ENCODE data around the gene DIO3.

Gene DIO3

DNA sequence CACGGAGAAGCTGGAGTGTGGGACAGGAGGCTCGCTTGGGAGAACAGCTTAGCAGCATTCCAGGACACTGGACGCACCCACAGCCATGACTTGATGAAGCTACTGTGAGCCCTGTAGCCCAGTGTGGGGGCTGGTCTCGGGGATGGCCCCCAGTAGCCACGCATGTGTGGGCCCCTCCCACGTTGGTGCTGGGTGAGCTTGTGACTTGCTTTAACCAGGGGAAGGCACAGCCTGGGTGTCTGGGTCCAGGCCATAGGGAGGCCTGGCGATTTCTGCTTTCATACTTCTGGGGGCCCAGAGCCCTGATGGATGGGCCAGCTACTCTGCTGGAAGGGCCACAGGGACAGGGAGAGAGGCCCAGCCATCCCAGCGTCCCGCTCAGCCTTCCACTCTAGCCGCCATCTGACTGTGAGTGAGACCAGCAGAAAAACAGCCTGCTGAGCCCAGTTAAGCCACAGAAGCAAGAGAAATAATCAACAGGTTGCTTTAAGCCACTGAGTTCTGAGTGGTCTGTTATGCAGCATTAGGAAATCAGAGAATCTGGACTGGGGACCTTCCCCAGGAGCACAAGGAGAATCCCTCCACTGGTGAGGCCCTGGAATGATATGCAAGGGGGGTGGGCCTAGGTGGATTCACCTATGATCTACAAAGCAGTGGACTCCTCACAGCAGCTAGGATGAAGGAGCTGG lies 16.1 kb downstream of the DIO3 start:
- Histone ChIP-seq H3K36me3 (no peaks in the 10 kb centered on the region), H3K27me3 (peaks cover 0 to 33% of the 10 kb centered on the region in 2 donors), H3K9me3 (no peaks in the 10 kb centered on the region), H3K4me1 (no peaks in the 10 kb centered on the region), H3K27ac (no peak overlapping the region), H3K4me3 (no peak overlapping the region)
- no peak for DNase-seq
- TF ChIP-seq, protein P1, sequence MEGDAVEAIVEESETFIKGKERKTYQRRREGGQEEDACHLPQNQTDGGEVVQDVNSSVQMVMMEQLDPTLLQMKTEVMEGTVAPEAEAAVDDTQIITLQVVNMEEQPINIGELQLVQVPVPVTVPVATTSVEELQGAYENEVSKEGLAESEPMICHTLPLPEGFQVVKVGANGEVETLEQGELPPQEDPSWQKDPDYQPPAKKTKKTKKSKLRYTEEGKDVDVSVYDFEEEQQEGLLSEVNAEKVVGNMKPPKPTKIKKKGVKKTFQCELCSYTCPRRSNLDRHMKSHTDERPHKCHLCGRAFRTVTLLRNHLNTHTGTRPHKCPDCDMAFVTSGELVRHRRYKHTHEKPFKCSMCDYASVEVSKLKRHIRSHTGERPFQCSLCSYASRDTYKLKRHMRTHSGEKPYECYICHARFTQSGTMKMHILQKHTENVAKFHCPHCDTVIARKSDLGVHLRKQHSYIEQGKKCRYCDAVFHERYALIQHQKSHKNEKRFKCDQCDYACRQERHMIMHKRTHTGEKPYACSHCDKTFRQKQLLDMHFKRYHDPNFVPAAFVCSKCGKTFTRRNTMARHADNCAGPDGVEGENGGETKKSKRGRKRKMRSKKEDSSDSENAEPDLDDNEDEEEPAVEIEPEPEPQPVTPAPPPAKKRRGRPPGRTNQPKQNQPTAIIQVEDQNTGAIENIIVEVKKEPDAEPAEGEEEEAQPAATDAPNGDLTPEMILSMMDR (IDR thresholded peaks at IDR 0.05): no peak
- intact Hi-C loops (cut with DNase I; ENCODE audit: low total_unique reads): no loop called here

DNA sequence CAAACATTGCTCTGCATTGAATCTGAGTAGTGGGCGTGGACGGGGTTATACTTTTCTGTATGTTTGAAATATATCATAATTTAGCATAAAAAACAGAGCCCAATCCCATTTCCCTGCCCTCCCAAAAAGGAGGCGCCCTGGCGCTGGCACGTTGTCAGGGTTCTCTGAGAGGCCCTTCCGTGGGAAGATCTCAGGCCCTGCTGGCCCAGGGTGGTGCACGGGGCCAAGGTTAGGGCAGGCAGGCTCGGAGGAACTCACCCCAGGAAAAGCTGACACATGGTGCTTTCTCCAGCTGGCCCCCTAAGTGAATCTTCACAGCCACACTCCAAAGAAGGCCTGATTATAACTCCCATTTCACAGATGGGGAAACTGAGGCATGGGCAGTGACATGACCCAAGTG lies 17.2 kb downstream of the DIO3 start:
- Histone ChIP-seq H3K27me3 (peaks cover 0 to 39% of the 10 kb centered on the region in 2 donors), H3K4me3 (no peak overlapping the region), H3K27ac (no peak overlapping the region), H3K4me1 (no peaks in the 10 kb centered on the region), H3K36me3 (no peaks in the 10 kb centered on the region), H3K9me3 (no peaks in the 10 kb centered on the region)
- intact Hi-C loops (cut with DNase I; ENCODE audit: low total_unique reads): no loop called here
- DNase-seq: no peak
- TF ChIP-seq, protein P1 (IDR thresholded peaks at IDR 0.05): no peak

- Histone ChIP-seq H3K36me3 (no peaks in the 10 kb centered on the region), H3K27me3 (peaks cover 0 to 42% of the 10 kb centered on the region in 2 donors), H3K4me1 (peaks cover 0 to 8% (median 0%) of the 10 kb centered on the region in 4 donors), H3K4me3 (no peak overlapping the region), H3K9me3 (no peaks in the 10 kb centered on the region), H3K27ac (no peak overlapping the region)
- TF ChIP-seq, protein P1 (IDR thresholded peaks at IDR 0.05): no peak
- no peak for DNase-seq
- intact Hi-C loops (cut with DNase I; ENCODE audit: low total_unique reads): no loop called here
Observed at GRCh38 chr14:101579372-101580080, 18.2 kb downstream of the DIO3 start.

GRCh38 chr14:101581806-101582205 lies 20.5 kb downstream of the DIO3 start:
- no peak overlapping the region for H3K27ac ChIP-seq
- peak in 1 of 2 donors; percentile 31 for DNase-seq
- H3K4me3 ChIP-seq: no peak overlapping the region
- H3K4me1 ChIP-seq: peaks cover 0 to 8% (median 0%) of the 10 kb centered on the region in 4 donors
- intact Hi-C loops (cut with DNase I; ENCODE audit: low total_unique reads): no loop called here
- H3K9me3 ChIP-seq: no peaks in the 10 kb centered on the region
- H3K27me3 ChIP-seq: peaks cover 0 to 56% of the 10 kb centered on the region in 2 donors
- TF ChIP-seq, protein P1 (IDR thresholded peaks at IDR 0.05): no peak
- H3K36me3 ChIP-seq: no peaks in the 10 kb centered on the region

DNA sequence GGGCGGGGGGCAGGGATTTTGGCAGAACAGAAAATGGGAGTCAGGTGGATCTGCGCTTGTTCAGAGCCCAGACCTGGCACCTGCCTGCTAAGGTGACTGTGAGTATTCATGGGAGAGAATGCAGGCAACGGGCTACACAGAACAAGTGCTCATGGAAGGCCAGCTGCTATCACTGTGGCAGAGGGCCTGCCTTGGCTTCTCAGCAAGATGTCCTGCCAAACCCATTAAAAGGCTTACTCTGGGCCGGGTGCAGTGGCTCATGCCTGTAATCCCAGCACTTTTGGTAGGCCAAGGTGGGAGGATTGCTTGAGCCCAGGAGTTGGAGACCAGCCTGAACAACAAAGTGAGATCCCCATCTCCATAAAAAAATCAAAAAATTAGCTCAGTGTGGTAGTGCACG lies 21.0 kb downstream of the DIO3 start:
- intact Hi-C loops (cut with DNase I; ENCODE audit: low total_unique reads): no loop called here
- Histone ChIP-seq H3K27me3 (peaks cover 0 to 60% of the 10 kb centered on the region in 2 donors), H3K9me3 (no peaks in the 10 kb centered on the region), H3K4me3 (no peak overlapping the region), H3K27ac (no peak overlapping the region), H3K36me3 (no peaks in the 10 kb centered on the region), H3K4me1 (peaks cover 0 to 8% (median 0%) of the 10 kb centered on the region in 4 donors)
- peak in 1 of 2 donors; percentile 54 for DNase-seq
- TF ChIP-seq, protein P1 (IDR thresholded peaks at IDR 0.05): no peak

Measured in tibial artery (tissue), 4 donors.